ENCODE results near the gene PDGFRA.

GRCh38 chr4:54213001-54213400 is 16.1 kb upstream of the PDGFRA start:
- TF ChIP-seq CTCF (IDR thresholded peaks at IDR 0.05), result no peak
- TF ChIP-seq POLR2AphosphoS5 (IDR thresholded peaks at IDR 0.05), result no peak
- TF ChIP-seq POLR2A (IDR thresholded peaks at IDR 0.05; ENCODE audit: low read depth), result no peak
